ENCODE data around the gene ZFR2.

DNA sequence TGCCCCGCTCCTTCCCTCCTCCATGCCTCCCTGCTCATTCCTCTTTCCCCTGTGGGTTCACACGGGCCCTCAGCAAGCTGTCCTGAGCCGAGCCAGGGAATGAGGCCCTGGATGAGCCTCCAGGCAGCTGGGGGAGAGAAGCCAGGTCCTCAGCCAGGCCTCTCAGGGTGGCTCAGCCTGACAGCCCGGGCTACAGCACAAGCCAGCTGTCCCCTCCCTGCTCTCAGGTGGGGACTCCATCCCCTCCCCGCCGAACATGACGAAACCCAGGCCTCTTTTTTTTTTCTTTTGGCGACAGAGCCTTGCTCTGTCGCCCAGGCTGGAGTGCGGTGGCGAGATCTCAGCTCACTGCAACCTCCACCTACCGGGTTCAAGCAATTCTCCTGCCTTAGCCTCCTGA lies 42.7 kb downstream of the ZFR2 start:
- no peak for TF ChIP-seq POLR2AphosphoS5 (IDR thresholded peaks at IDR 0.05; ENCODE audit: low read depth, low read length)
- TF ChIP-seq TAF1 (IDR thresholded peaks at IDR 0.05; ENCODE audit: borderline replicate concordance, insufficient read depth, low read length): no peak
- TF ChIP-seq FOXP2 (optimal IDR thresholded peaks at IDR 0.05; ENCODE audit: borderline replicate concordance, extremely low read depth, extremely low read length, insufficient read depth): no peak
- TF ChIP-seq, protein P1, sequence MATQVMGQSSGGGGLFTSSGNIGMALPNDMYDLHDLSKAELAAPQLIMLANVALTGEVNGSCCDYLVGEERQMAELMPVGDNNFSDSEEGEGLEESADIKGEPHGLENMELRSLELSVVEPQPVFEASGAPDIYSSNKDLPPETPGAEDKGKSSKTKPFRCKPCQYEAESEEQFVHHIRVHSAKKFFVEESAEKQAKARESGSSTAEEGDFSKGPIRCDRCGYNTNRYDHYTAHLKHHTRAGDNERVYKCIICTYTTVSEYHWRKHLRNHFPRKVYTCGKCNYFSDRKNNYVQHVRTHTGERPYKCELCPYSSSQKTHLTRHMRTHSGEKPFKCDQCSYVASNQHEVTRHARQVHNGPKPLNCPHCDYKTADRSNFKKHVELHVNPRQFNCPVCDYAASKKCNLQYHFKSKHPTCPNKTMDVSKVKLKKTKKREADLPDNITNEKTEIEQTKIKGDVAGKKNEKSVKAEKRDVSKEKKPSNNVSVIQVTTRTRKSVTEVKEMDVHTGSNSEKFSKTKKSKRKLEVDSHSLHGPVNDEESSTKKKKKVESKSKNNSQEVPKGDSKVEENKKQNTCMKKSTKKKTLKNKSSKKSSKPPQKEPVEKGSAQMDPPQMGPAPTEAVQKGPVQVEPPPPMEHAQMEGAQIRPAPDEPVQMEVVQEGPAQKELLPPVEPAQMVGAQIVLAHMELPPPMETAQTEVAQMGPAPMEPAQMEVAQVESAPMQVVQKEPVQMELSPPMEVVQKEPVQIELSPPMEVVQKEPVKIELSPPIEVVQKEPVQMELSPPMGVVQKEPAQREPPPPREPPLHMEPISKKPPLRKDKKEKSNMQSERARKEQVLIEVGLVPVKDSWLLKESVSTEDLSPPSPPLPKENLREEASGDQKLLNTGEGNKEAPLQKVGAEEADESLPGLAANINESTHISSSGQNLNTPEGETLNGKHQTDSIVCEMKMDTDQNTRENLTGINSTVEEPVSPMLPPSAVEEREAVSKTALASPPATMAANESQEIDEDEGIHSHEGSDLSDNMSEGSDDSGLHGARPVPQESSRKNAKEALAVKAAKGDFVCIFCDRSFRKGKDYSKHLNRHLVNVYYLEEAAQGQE (IDR thresholded peaks at IDR 0.05; ENCODE audit: insufficient read depth in 1 of 2, low read depth in 2 of 2, low read length in 2 of 2): no peak
- TF ChIP-seq SIN3A (IDR thresholded peaks at IDR 0.05; ENCODE audit: borderline replicate concordance, insufficient read depth, low read length): no peak
